GM19324 (cell line): ENCODE data around the gene MARCHF4.

Source experiments
- ATAC-seq: cut with Tn5 transposase; IDR thresholded peaks from one replicate; pipeline ENCODE4 v1.9.1; 2021; ENCODE audit warnings: mild to moderate bottlenecking, moderate library complexity; ENCODE audit not compliant: unreplicated experiment, low FRiP score

Gene MARCHF4

DNA sequence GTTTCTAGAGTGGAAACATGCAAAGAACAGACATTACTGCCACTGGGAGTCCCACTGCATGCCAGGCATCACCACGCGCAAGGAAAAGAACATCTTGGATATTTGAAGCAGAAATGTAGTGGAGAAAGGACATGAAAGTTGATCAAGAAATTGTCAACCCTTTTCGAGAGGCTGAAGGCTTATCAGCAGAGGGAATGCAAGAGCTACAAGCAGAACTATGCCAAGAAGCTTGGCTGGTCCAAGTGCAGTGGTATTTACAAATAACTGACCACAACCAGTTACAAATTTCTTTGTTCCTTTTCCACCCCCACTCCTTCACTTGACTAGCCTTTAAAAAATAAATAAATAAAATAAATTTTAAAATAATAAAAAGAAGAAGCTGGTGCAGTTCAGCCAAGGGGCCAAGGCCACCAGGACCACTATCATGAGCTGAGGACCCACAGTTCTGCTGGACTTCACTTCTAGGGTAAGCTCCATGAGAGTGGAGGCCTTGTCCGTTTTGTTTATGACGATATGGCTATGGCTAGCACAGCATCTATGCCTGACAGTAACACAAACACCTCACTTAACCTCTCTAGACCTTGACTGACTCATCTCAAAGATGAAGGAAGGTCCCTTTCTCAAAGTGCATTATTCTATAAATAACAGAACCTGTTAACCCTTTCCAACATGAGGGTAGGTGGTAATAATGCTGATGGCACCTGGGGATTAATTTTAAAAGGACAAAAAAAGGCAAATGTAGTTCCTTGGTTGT lies 20.9 kb downstream of the MARCHF4 start:
- ATAC-seq, result no peak

DNA sequence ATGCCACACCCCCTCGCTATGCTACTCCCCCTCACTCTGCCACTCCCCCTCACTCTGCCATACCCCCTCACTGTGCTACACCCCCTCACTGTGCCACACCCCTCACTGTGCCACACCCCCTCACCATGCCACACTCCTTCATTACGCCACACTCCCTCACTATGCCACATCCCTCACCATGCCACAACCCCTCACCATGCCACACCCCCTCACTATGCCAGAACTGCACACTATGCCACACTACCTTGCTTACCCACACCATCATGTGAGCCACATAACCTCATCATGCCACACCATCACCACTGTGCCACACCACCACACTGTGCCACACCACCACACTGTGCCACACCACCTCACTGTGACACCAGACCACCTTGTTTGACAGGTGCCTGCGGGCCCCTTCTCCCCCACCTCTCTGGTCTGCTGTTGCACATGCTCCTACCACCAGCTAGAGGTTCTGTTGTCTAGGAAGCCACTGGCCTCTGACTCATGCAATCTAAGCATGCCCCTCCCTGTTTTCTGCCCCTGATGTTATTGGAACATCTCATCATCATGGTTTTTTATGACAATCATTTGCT lies 22.0 kb downstream of the MARCHF4 start:
- ATAC-seq, result no peak

DNA sequence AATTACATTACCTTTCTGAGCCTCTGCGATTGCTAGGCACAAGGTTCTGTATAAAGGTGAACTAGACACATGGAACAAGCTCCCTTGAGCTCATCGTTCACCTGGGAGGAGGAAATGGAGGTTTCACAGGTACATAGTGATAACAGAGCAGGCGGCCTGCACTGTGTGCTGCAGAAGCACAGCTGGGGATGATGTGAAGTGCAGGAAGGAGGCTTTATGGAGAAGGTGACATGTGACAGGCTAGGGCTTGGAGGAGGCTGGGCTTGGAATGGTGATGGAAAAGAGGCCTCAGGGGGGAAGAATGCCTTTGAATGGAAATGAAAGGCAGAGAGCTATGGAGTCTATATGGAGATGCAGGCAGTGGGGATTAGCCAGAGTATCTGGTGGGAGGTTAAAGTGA lies 22.9 kb downstream of the MARCHF4 start:
- no peak for ATAC-seq

DNA sequence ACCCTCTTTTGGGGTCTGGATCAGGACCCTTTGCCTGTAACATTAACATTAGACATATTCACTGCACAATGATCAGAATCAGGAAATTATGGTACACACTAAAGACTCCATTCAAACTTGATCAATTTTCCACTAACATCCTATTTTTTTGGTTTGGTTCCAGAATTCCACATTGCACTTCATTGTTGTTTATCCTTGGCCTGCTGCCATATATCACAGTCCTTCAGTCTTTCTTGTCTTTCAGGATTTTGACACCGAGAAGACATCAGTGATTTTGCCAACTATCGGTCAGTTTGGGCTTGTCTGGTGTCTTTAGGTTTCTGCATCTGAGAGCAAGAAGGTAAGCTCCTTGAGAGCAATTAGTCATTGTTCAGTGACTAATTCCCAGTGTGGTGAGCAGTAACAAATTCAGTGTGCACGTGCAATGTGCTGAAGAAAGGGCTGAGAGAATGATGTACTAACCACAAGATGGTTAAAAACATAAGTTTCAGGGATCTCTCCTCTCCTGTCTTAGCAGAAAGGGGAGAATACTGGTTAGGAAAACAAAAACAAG lies 23.5 kb downstream of the MARCHF4 start:
- ATAC-seq, result no peak

DNA sequence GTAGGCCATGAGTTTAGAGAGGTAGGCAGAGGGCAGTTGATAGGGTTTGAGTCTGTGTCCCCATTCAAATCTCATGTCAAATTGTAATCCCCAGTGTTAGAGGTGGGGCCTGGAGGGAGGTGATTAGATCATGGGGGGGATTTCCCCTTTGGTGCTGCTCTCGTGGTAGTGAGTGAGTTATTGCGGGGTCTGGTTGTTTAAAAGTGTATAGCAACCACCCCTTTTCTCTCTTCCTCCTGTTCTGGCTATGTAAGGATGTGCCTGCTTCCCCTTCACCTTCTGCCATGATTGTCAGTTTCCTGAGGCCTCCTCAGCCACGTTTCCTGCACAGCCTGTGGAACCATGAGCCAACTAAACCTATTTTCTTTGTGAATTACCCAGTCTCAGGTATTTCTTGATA lies 25.5 kb downstream of the MARCHF4 start:
- ATAC-seq, result no peak

DNA sequence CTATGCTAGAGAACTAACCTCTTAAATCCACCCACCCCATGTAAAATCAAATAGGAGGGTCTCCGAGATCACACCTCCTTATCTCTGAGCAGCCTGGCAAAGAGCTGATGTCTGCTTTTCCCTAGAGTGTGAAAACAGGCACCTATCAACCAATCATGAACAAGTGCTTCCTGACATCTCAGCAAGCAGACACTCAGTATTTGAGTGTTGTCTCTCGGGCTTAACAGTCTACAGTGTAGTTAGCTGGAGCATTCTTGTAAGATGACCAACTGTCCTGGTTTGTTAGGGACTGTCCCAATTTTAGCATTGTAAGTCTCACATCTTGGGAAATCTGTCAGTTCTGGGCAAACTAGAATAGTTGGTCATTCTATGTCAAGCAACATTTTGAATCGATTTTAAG lies 26.4 kb downstream of the MARCHF4 start:
- no peak for ATAC-seq

DNA sequence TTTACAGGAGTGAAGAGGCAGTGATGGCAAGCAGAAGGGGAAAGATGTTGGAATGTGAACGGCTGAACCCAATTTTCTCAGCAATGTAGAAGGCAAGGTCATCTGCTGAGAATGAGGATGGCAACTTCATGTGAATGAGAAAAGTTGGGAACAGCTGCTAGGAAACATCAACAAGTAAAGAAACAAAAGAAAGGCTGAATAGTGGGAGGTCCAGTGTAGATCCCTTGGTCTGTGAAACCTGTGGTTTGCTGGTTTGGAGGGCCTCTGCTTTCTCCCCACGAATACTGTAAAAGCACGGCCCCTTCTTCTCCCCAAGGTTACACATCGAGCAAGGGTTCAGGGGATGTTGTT lies 27.4 kb downstream of the MARCHF4 start:
- ATAC-seq, result no peak

DNA sequence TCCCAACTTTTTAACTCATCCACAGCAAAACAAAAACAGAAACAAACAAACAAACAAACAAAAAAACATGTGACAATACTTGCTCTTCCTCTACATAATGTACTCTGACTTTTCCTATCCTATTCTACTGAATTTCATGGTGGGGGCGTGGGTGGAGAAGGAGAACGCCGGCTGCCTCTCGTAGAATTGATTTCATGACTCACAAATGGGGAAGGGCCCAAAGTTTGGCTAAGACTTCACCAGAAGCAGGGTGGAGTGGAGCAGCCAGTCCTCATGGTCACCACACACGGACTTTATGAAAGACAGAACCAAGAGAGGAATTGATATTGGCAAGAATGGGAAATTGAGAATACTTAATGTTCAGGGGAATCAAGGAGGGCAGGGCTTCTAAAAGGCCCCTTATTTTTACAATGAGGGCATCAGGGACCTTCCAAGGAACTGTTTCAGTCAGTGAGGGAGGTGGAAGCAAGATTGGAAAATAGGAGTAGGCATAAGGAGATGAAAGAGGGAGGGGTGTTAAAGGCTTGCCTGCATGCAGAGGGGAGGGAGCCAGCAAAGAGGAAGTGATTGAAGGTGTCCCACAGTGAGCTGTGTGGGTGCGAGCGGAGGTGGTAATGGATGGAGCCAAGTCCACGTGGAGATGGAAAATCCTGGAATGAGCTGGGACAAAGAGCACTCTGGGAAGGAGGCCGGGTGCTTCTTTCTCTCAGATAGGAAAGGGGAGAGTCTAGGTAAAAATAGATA lies 27.9 kb downstream of the MARCHF4 start:
- no peak for ATAC-seq

DNA sequence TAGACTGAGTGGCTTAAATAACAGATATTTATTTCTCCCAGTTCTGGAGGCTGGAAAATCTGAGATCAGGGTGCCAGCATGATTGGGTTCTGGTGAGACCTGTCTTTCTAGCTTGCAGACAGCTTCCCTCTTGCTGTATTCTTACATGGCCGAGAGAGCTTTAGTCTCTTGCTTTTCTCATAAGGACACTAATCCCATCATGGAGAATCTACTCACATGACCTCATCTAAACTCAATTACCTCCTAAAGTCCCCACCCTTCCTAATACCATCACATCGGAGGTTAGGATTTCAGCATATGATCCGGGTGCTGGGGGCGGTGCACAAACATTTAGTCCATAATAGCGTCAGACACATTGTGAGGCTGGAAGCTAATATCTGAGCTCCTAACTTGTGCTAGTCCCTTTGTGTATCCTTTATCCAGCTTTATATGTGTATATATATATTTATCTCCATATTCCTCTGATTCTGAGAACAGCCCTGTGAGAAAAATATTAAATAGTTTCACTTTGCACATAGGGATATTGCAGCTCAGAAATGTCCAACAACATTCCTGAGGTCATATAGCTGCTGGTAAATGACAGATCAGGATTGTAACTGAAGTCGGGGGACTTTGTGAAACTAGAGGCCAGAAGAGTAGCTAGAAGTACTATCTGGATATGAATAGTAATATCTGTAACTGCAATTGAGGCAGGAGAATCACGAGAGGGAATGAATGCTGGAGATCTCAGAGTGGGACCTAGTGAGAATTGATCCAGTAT lies 28.9 kb downstream of the MARCHF4 start:
- ATAC-seq, result no peak

DNA sequence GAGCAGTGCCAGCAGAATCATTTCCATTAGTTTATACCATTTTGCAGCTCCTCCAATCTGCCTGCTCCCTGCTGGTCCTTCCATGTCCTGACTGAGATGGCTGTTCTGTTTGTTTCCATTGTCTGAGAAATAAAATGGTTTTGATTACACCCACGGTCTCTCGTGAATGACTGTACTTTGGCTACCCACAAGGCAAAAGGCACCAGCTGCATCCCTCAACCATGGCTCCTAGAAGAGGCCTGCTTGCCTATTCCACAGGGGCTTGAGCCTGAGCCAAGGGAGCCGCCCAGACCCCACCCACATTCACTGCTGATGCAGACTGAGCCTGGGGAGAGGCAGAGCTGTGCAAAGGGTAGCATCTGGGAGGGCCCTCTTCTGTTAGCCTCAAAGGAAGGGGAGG lies 31.2 kb downstream of the MARCHF4 start:
- no peak for ATAC-seq

DNA sequence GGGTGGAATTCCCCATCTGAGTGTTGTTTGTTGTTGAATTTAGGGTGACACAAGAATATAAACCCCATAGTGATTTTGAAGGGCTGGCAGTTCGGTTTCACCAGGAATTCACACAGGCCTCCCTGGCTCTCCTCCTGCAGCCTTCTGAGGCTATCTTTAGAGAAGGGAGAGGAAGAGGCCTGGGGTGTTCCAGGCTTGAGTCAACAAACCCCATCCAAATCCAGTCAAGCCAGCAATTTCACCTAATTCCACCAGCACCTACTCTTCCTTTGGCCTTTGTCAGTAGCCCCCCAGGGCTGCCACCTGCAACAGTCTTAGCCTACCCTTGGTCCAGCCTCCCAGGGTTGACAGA lies 32.0 kb downstream of the MARCHF4 start:
- no peak for ATAC-seq

DNA sequence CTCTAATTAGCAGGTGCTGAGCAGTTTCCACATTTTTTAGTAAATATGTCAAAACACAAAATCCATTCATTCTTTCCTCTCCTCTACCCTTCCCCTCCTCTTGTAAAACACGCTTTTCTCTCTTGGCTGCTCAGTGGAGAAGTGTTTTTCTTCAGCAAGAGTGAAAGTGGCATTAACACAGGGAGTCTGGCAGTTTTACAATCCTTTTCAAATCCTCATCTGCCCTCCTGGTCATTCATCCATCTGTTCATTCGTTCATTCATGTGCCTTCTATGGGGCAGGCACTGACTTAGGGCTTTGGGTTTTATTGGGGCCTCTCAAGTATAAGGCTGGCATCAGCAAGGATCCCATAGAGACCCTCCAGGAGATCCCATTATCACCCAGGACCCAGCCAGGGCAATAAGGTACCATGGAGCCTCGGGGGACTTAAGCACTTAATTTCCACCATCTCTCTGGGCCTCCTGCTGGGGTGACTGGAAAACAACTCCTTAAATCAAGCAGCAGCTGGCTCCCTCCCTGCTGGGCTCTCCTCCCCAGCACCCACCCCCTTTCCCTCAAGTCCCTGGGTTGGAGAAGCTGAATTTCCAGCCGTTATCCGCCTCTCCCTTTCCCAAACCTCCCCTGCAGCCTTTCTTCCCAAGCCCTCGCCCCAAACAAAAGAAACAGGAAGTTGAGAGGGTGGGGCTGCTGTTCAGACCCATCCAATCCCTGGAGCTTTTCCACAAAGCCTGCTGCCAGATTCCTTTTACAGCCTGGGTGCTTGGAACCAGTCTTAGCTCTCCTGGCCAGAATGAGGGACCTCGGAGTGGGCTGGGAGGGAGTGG lies 32.6 kb downstream of the MARCHF4 start:
- ATAC-seq, result no peak

DNA sequence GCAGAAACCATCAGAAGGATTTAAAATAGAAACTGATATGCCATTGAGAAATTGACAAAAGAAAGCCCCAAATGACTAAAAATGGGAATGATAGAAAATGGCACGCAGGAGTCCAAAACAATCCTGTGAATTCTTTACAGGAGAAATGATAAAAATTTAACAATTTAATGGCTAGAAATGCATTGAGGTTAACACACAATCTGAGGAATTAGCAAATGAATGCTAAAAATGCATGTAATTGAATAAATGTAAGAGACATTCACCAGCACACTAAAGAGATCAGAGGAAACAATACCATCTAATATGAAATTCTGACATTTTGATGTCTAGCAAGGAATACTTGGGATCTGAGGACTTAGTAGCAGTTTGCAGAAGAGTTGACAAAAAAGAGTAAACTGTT lies 37.0 kb downstream of the MARCHF4 start:
- no peak for ATAC-seq

DNA sequence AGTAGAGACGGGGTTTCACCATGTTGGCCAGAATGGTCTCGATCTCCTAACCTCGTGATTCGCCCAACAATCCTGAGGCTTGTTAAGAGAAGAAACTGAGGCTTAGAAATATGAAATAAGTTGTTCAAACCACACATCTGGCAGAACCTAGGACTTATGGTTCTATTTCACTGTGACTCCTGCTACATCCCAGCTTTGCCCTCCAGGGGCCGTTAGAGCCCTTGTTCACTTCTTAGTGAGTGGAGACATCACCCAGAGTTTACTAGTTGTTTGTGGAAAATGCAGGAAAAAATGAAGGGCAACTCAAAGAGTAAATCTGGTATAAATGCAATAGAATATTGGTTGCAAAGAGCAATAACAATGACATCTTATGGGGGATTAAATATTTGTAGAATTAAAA lies 43.9 kb downstream of the MARCHF4 start:
- ATAC-seq, result no peak

DNA sequence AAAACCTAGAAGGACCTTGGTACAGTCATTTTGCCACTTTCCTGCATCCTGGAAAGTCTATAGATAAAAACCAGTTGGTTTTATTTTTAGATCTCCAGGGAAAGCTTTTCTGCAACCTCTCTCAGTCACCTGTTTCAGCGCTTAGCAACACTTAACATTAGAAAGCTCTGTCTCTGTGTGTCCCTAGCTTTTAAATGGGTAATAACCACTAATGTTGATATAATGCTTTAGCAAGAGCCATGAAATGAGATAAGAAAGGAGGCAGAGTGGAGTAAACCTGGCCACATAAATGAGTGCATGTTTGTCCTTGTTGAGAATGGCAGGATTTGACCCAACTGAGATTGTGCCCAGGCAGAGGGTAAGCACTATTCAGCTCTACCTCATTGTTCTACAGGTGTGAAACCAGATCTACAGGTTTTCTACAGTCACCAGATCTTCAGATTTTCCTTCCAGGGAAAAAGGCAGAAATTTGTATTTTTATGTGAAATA lies 44.8 kb downstream of the MARCHF4 start:
- no peak for ATAC-seq
